Activated CD4-positive, alpha-beta T cell treated with anti-CD3 and anti-CD28 coated beads, Interleukin-2, amount 10 ng/mL, durations not matched to agents 7 days and 5 days (primary cell): Measurements from ENCODE around the gene GPR176. TPM values are rescaled to one million over a fixed set of nuclear protein-coding genes. Genes with fewer than 3 reads are reported as not detected.
"Not testable (repeated sequence)": the region's sequence is repeated elsewhere in the genome, so short reads cannot be mapped to it uniquely, and the experiment has no call there.

Experiments
- CTCF ChIA-PET: fragments of 350-600 bp; sonication (Branson Sonifier 250); formaldehyde crosslinking; loops from one replicate; lab custom pipeline; 2021; ENCODE audit warnings: antibody characterized with exemption; lab: Charles Lee
- POLR2A ChIA-PET: fragments of 350-600 bp; sonication (Branson Sonifier 250); formaldehyde crosslinking; loops from one replicate; lab custom pipeline; 2021; ENCODE audit warnings: antibody characterized with exemption; lab: Charles Lee
- DNase-seq: peaks from one replicate; pipeline ENCODE4 v3.0.0-alpha.2; 2020
- H3K27ac Mint-ChIP-seq: one replicate; pipeline ENCODE4 v1.8.0; 2021; ENCODE audit warnings: mild to moderate bottlenecking, moderate library complexity, mixed read lengths
- H3K27me3 Mint-ChIP-seq: one replicate; pipeline ENCODE4 v1.8.0; 2021; ENCODE audit warnings: mixed read lengths
- H3K36me3 Mint-ChIP-seq: one replicate; pipeline ENCODE4 v1.8.0; 2021; ENCODE audit warnings: low read depth, mixed read lengths
- H3K4me1 Mint-ChIP-seq: one replicate; pipeline ENCODE4 v1.8.0; 2021; ENCODE audit warnings: mixed read lengths
- H3K4me3 Mint-ChIP-seq: one replicate; pipeline ENCODE4 v1.8.0; 2021; ENCODE audit warnings: mild to moderate bottlenecking, moderate library complexity, mixed read lengths
- H3K9me3 Mint-ChIP-seq: one replicate; pipeline ENCODE4 v1.8.0; 2021; ENCODE audit warnings: mixed read lengths
- total RNA-seq, 2 experiments: library from RNA; stranded (reverse); gene quantifications; one replicate each; pipeline ENCODE4 v1.2.3, GENCODE V29; 2021

The GPR176 gene
- total RNA-seq, 2 experiments from 2014 or later = not detected

DNA sequence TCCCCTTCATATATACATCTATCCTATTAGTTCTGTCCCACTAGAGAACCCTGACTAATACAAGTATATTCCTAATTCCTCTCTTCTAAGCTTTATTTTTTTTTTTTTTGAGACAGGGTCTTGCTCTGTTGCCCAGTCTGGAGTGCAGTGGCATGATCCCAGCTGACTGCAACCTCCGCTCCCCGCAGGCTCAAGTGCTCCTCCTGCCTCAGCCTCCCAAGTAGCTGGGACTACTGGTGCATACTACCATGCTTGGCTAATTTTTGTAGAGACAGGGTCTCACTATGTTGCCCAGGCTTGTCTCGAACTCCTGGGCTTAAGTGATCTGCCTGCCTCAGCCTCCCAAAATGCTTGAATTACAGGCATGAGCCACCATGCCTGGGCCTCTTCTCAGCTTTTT, 107.4 kb downstream of the GPR176 start:
- H3K9me3 Mint-ChIP-seq, POLR2A ChIA-PET, CTCF ChIA-PET: not testable (repeated sequence)

DNA sequence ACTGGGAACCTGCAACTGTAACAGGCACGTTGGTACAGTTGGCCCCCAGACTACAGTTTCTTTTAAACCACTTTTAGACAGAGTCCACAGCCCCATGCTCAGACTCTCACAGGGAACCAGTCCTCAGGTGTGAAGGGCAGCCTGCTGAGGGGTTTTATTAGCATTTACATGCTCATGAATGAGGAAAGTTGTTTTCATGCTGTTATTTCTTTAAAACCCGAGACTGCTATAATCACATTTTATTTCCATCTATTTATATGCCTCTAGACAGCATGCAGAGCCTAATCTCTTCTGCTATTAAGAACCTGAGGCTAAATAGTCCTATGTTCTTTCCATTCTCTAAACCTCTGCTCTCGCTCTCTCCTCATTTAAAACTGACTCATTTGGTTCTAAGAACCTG, 111.2 kb downstream of the GPR176 start:
- Mint-ChIP-seq H3K4me3 (no peak overlapping the region), H3K27me3 (peaks cover 20% of the 10 kb centered on the region), H3K9me3 (no peaks in the 10 kb centered on the region), H3K36me3 (no peaks in the 10 kb centered on the region), H3K4me1 (no peaks in the 10 kb centered on the region), H3K27ac (no peak overlapping the region)
- ChIA-PET POLR2A (no interaction called here), CTCF (no interaction called here)
- DNase-seq = no peak

More for the DNA sequence above, 107.4 kb downstream of the GPR176 start:
- H3K4me1 Mint-ChIP-seq, H3K36me3 Mint-ChIP-seq, H3K27ac Mint-ChIP-seq, H3K4me3 Mint-ChIP-seq, DNase-seq: not testable (repeated sequence)
- peaks cover 25% of the 10 kb centered on the region for H3K27me3 Mint-ChIP-seq

DNA sequence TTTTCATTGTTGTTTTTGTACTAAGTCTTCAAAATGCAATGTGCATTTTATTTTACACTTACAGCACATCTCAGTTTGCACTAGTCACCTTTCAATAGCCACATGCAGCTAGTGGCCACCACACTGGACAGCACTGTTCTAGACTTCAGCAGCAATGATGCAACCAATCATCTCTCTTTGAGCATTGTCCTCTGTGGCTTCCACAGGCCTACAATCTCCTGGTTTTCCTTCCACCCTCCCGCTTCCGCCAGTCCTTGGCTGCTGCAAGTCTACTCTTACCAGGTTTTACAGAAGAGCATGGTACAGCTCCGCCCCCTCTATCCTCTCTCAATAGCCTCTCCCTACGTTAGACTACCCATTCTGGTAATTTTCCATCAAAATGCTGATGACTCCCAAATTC, 112.3 kb downstream of the GPR176 start:
- H3K4me3 Mint-ChIP-seq = no peak overlapping the region
- no peaks in the 10 kb centered on the region for H3K9me3 Mint-ChIP-seq
- no peaks in the 10 kb centered on the region for H3K36me3 Mint-ChIP-seq
- ChIA-PET CTCF (no interaction called here), POLR2A (interaction anchor here (0.5 kb wide), 1 partner anchor 50 kb away, joined by 4 read pairs; no protein-coding TSS in a partner anchor)
- H3K4me1 Mint-ChIP-seq = no peaks in the 10 kb centered on the region
- H3K27me3 Mint-ChIP-seq = peaks cover 23% of the 10 kb centered on the region
- no peak for DNase-seq
- H3K27ac Mint-ChIP-seq = no peak overlapping the region

DNA sequence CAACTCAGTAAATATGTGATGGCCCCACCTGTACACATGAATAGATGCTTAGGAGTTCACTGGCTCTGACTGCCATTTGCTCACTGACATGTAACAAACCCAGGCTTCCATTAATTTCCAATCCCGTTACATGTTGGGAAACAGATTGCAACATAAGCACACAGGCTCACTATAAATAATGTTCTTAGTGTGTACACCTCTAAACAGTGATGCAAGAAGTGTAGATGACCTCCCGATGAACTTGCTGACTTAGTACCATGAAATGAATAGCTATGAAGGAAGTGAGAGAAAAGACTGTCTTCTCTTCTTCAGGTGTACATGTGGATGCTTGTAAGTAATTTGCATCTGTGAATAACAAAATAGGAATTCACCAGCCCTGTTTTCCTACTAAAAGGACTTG, 116.0 kb downstream of the GPR176 start:
- no peak for DNase-seq
- Mint-ChIP-seq H3K9me3 (no peaks in the 10 kb centered on the region), H3K36me3 (no peaks in the 10 kb centered on the region), H3K27me3 (peaks cover 19% of the 10 kb centered on the region), H3K4me1 (no peaks in the 10 kb centered on the region), H3K27ac (no peak overlapping the region), H3K4me3 (no peak overlapping the region)
- POLR2A ChIA-PET = no interaction called here
- CTCF ChIA-PET = no interaction called here

DNA sequence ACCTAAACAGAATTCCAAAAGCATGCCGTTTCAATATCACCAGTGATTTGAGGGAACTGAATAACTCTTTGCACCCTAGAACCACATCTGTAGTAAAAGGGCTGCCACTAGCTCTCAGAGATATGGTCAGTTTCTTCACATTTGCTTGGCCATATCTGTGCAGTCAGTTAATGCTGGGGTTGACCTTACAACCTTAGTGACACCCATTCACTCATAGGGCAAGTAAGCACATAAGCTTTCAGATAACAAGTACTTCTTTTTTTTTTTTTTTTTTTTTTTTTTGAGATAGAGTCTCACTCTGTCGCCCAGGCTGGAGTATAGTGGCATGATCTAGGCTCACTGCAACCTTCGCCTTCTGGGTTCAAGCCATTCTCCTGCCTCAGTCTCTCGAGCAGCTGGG, 117.0 kb downstream of the GPR176 start:
- DNase-seq = no peak
- Mint-ChIP-seq H3K9me3 (no peaks in the 10 kb centered on the region), H3K4me1 (no peaks in the 10 kb centered on the region), H3K27me3 (peaks cover 16% of the 10 kb centered on the region), H3K36me3 (no peaks in the 10 kb centered on the region), H3K27ac (no peak overlapping the region), H3K4me3 (no peak overlapping the region)
- ChIA-PET CTCF (no interaction called here), POLR2A (no interaction called here)

DNA sequence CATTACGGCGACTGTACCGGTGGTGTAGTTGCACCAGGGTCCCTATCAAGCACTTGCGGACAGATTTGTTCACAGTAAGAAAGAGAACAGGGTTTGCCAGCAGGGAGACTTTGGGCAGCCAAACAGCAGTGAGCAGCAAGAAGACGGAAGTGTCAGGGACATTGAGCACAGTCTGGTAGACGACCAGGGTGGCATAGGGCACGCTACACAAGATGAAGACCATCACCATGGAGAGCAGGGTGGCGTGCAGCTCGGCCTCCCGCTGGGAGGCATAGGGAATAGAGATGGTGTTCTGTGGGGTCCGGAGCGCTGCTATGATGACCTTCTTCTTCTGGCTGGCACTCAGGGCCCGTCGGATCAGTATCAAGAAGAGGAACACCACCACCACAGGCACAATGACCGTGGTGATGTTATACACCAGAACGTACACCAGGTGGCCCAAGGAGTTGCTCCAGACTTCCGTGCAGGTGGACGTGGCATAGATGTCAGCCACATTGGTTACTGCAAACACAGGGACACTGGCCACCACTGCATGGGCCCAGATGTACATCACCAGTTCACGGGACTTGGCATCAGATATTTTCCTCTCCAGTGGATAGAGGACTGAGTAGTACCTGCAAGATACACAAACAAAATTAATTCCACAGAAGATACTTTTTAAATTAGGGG, 118.3 kb downstream of the GPR176 start:
- CTCF ChIA-PET = no interaction called here
- no peak overlapping the region for H3K4me3 Mint-ChIP-seq
- no peak overlapping the region for H3K27ac Mint-ChIP-seq
- peaks cover 17% of the 10 kb centered on the region for H3K27me3 Mint-ChIP-seq
- POLR2A ChIA-PET = no interaction called here
- DNase-seq = peak; percentile 15
- H3K4me1 Mint-ChIP-seq = no peaks in the 10 kb centered on the region
- no peaks in the 10 kb centered on the region for H3K36me3 Mint-ChIP-seq
- H3K9me3 Mint-ChIP-seq = no peaks in the 10 kb centered on the region

DNA sequence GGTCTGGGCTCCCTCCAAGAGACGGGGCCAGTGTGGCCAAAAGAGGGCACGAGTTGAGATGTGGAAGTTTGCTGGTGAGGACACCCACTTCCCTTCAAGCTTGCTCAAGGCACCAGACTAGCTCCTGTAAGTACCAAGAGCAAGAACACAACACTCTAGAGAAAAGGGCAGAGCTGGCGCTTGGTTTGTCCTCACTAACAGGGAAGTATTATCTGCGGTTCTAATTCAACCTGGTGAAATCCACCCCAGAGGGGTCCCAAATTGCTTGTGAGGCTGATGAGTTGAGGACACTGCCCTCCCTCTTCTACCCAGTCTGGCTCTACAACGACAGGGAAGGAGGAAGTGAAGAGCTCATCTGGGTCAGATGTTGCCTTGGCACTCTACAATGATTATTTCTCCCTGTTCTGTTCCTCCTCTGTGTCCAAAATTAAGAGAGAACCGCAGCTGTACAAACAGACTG, 120.5 kb downstream of the GPR176 start:
- Mint-ChIP-seq H3K4me1 (no peaks in the 10 kb centered on the region), H3K9me3 (no peaks in the 10 kb centered on the region), H3K27me3 (peaks cover 25% of the 10 kb centered on the region), H3K4me3 (no peak overlapping the region), H3K36me3 (no peaks in the 10 kb centered on the region), H3K27ac (no peak overlapping the region)
- ChIA-PET CTCF (interaction anchor here (0.5 to 1.7 kb wide), 2 partner anchors 11 to 166 kb away, joined by 4 to 7 read pairs; no protein-coding TSS in a partner anchor), POLR2A (interaction anchor here (0.6 kb wide), 1 partner anchor 1545 kb away, joined by 3 read pairs; no protein-coding TSS in a partner anchor)
- no peak for DNase-seq

DNA sequence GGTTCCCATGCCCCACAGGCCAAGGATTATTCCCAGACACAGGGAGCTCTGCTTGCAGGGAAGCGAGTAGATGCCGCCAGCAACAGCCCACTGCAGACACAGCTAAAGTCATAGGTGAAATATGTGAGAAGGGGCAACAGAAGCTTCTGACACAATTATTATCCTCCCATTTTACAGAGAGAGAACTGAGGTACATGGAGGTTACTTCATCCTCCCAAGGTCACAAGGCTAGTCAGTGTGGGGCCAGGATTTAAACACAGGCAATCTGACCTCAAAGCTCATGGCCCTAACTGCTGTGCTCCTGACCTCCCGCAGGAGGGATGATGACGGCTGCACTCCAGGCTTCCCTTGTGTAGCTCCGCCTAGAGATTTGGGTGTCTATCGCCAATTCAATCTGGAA, 121.7 kb downstream of the GPR176 start:
- POLR2A ChIA-PET = no interaction called here
- CTCF ChIA-PET = interaction anchor here (1.1 to 1.4 kb wide), 2 partner anchors 9 to 112 kb away, joined by 3 to 5 read pairs; no protein-coding TSS in a partner anchor
- Mint-ChIP-seq H3K9me3 (no peaks in the 10 kb centered on the region), H3K27ac (no peak overlapping the region), H3K36me3 (no peaks in the 10 kb centered on the region), H3K4me1 (no peaks in the 10 kb centered on the region), H3K4me3 (no peak overlapping the region), H3K27me3 (peaks cover 31% of the 10 kb centered on the region)
- no peak for DNase-seq

DNA sequence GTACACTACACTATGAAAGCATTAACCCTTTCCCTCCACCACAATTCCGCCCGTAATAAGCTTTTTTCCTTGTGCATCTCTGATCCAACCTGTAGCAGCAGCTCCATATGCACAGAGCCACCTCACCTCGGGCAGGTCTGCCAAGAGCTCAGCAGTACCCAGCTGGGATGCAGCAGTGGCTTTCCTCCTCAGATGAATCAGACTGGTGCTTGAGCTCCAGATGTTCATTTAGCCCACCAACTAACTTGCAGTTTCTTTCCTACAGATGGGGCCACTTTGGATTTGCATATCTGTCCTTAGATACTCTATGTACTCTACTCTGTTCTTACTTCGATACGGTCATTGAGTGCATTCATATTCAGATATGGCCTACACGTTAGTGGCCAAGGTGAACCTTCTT, 122.7 kb downstream of the GPR176 start:
- no peaks in the 10 kb centered on the region for H3K4me1 Mint-ChIP-seq
- ChIA-PET POLR2A (no interaction called here), CTCF (interaction anchor here (1.4 kb wide), 1 partner anchor 8 kb away, joined by 5 read pairs; no protein-coding TSS in a partner anchor)
- no peak overlapping the region for H3K4me3 Mint-ChIP-seq
- H3K27me3 Mint-ChIP-seq = peaks cover 37% of the 10 kb centered on the region
- no peaks in the 10 kb centered on the region for H3K36me3 Mint-ChIP-seq
- no peak overlapping the region for H3K27ac Mint-ChIP-seq
- no peak for DNase-seq
- H3K9me3 Mint-ChIP-seq = no peaks in the 10 kb centered on the region

DNA sequence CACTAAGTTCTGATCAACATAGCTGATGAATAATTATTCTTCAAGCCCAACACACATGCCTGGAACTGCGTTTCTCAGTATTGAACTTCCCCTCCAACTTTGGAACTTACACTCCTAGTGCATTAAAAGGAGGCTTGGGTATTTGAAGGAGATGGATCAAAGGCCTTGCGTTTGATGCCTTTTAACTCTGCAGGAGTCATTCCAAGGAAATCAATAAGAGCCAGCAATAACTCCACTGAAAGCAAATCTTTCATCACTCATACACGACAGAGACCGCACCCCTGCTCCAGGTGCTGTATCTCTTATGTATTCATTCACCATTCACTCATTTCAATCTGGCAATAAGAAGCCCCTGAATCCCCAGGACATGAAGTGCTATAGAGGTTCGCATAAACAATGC, 123.5 kb downstream of the GPR176 start:
- Mint-ChIP-seq H3K4me3 (no peak overlapping the region), H3K27ac (no peak overlapping the region), H3K4me1 (no peaks in the 10 kb centered on the region), H3K9me3 (no peaks in the 10 kb centered on the region), H3K36me3 (no peaks in the 10 kb centered on the region), H3K27me3 (peaks cover 40% of the 10 kb centered on the region)
- CTCF ChIA-PET = no interaction called here
- POLR2A ChIA-PET = no interaction called here
- DNase-seq = no peak

DNA sequence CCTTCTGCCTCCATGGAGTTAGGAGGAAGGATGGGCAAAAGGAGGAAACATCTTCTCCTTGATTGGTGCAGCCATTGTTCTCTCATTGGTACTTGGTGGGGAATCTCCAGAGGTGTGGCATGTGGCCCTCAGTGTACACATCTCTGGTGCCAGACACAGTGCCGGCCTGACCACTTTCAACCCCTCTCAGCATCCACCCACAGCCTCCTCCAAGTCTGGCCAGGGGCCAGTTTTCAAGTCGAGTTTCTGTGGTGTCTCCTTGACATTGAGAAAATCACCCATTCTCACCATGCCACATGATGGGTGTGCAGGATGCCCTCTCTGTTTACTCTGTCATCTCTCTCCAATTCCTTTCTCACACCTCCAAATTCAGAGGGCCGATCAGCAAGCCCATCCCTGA, 124.6 kb downstream of the GPR176 start:
- Mint-ChIP-seq H3K4me3 (no peak overlapping the region), H3K36me3 (no peaks in the 10 kb centered on the region), H3K4me1 (no peaks in the 10 kb centered on the region), H3K27ac (no peak overlapping the region), H3K27me3 (peaks cover 37% of the 10 kb centered on the region), H3K9me3 (no peaks in the 10 kb centered on the region)
- no peak for DNase-seq
- ChIA-PET CTCF (no interaction called here), POLR2A (no interaction called here)

DNA sequence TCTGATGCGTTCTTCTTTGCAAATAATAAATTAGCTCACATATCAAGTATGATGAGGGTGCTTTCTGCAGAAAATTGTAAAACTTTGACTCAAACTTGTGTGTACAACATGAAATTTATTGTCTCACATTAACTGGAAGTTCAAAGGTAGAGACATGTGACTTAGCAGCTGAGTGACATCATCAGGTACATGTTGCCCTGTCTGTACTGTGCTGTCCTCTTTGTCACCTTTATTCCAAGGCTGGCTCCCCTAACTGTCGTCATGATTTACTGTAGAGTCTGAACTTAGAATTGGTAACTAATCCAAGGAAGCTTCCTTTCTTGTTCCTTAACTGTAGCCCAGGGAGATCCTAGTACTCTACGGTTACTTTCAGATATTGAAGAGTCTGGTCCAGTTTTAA, 125.1 kb downstream of the GPR176 start:
- DNase-seq = no peak
- no peaks in the 10 kb centered on the region for H3K4me1 Mint-ChIP-seq
- POLR2A ChIA-PET = interaction anchor here (0.6 kb wide), 1 partner anchor 133 kb away, joined by 5 read pairs; no protein-coding TSS in a partner anchor
- CTCF ChIA-PET = interaction anchor here (0.6 kb wide), 1 partner anchor 1750 kb away, joined by 3 read pairs; no protein-coding TSS in a partner anchor
- no peak overlapping the region for H3K27ac Mint-ChIP-seq
- no peaks in the 10 kb centered on the region for H3K9me3 Mint-ChIP-seq
- H3K4me3 Mint-ChIP-seq = no peak overlapping the region
- H3K36me3 Mint-ChIP-seq = no peaks in the 10 kb centered on the region
- H3K27me3 Mint-ChIP-seq = peaks cover 37% of the 10 kb centered on the region

DNA sequence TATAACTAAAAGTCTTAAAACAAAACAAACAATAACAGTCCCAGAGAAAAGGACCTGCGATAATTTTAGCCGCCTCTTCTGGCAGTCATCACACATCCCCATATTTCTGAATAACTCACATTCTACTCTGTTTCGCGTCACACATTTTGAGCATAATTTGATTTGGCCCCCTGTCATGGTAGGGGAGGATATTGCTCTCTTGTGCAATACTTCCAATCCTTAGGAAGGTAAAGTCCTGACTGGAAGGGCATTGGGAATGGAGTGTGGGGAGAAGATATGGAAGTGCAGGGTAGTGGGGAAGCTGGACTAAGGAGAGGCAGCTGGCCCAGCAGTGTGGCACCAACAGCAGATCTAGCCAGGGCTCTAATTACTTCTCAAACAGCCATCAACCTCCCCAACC, 126.1 kb downstream of the GPR176 start:
- Mint-ChIP-seq H3K27ac (no peak overlapping the region), H3K27me3 (peaks cover 37% of the 10 kb centered on the region), H3K4me3 (no peak overlapping the region), H3K9me3 (no peaks in the 10 kb centered on the region), H3K36me3 (no peaks in the 10 kb centered on the region), H3K4me1 (no peaks in the 10 kb centered on the region)
- DNase-seq = no peak
- ChIA-PET POLR2A (no interaction called here), CTCF (no interaction called here)
